ENCODE data around the gene LMAN2.

LMAN2 gene

GRCh38 chr5:177374211-177374610, 22.7 kb upstream of the LMAN2 start:
- Histone ChIP-seq H3K79me2 (ENCODE audit: insufficient read depth, low read length) (no peaks in the 10 kb centered on the region), H3K9ac (ENCODE audit: low read depth, low read length, poor library complexity, severe bottlenecking) (no peak overlapping the region), H3K4me3 (ENCODE audit: low read length, poor library complexity, severe bottlenecking) (no peak overlapping the region), H3K9me3 (ENCODE audit: insufficient read depth, low read depth, low read length) (no peaks in the 10 kb centered on the region), H3F3A (ENCODE audit: low read depth) (no peaks in the 10 kb centered on the region), H3K4me2 (ENCODE audit: low read depth, low read length, poor library complexity, severe bottlenecking) (no peak overlapping the region), H3K4me1 (ENCODE audit: insufficient read depth, low read length, poor library complexity, severe bottlenecking) (peaks cover 20% of the 10 kb centered on the region), H3K36me3 (ENCODE audit: insufficient read depth, low read length) (no peaks in the 10 kb centered on the region), H2AFZ (ENCODE audit: low read length) (no peak overlapping the region), H3K27me3 (ENCODE audit: insufficient read depth, low read length, poor library complexity, severe bottlenecking) (no peaks in the 10 kb centered on the region), H3K9me2 (replicated peaks; ENCODE audit: low read depth, low read length) (no peaks in the 10 kb centered on the region), H4K20me1 (ENCODE audit: insufficient read depth, low read length, poor library complexity, severe bottlenecking) (no peaks in the 10 kb centered on the region)
- TF ChIP-seq EZH2phosphoT487 (IDR thresholded peaks at IDR 0.05; ENCODE audit: borderline replicate concordance): no peak
- TF ChIP-seq CTCF (conservative IDR thresholded peaks at IDR 0.05; ENCODE audit: low read length): no peak

DNA sequence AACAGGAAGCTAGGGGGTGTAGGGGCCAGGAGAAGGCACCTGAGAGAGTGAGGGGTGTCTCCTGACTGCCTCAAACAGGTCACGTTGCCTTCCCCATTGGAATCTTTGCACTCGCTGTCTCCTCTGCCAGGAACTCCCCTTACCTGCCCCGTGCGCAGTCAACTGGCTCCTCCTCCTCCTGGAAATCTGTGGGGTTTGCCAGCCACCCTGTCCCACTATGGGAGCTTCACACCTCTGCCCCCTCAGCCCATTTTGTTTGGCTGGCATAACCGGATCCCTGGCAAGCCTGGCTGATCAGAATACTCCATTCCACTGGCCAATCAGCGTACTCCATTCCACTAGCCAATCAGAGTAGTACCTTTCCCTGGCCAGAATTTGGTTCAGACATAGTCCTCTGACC, 22.3 kb upstream of the LMAN2 start:
- Histone ChIP-seq H2AFZ (ENCODE audit: low read length) (no peak overlapping the region), H3K9me2 (replicated peaks; ENCODE audit: low read depth, low read length) (no peaks in the 10 kb centered on the region), H4K20me1 (ENCODE audit: insufficient read depth, low read length, poor library complexity, severe bottlenecking) (no peaks in the 10 kb centered on the region), H3K79me2 (ENCODE audit: insufficient read depth, low read length) (no peaks in the 10 kb centered on the region), H3K27me3 (ENCODE audit: insufficient read depth, low read length, poor library complexity, severe bottlenecking) (no peaks in the 10 kb centered on the region), H3K4me2 (ENCODE audit: low read depth, low read length, poor library complexity, severe bottlenecking) (no peak overlapping the region), H3K9me3 (ENCODE audit: insufficient read depth, low read depth, low read length) (no peaks in the 10 kb centered on the region), H3K9ac (ENCODE audit: low read depth, low read length, poor library complexity, severe bottlenecking) (no peak overlapping the region), H3K4me1 (ENCODE audit: insufficient read depth, low read length, poor library complexity, severe bottlenecking) (peaks cover 22% of the 10 kb centered on the region), H3K36me3 (ENCODE audit: insufficient read depth, low read length) (0 out of 2 replicates have a peak, but pooled peaks cover under 1% of the 10 kb centered on the region), H3K4me3 (ENCODE audit: low read length, poor library complexity, severe bottlenecking) (no peak overlapping the region), H3F3A (ENCODE audit: low read depth) (no peaks in the 10 kb centered on the region)
- TF ChIP-seq EZH2phosphoT487 (IDR thresholded peaks at IDR 0.05; ENCODE audit: borderline replicate concordance) (no peak), CTCF (conservative IDR thresholded peaks at IDR 0.05; ENCODE audit: low read length) (no peak)

DNA sequence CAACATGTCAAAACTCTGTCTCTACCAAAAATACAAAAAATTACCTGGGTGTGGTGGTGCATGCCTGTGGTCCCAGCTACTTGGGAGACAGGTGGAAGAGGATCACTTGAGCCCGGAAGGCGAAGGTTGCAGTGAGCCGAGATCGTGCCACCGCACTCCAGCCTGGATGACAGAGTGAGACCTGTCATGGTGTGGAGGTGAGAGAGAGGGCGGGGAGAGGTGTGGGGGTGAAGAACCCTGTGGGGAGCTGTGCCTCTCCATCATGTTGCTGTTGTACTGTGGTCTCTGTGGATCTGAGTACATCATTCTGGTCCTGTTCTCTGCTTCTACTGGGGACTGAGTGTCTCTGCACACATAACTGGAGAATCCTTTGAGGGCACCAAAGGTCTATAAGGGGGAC, 21.4 kb upstream of the LMAN2 start:
- Histone ChIP-seq H3K9ac (ENCODE audit: low read depth, low read length, poor library complexity, severe bottlenecking) (no peak overlapping the region), H3K4me1 (ENCODE audit: insufficient read depth, low read length, poor library complexity, severe bottlenecking) (peaks cover 22% of the 10 kb centered on the region), H3K36me3 (ENCODE audit: insufficient read depth, low read length) (0 out of 2 replicates have a peak, but pooled peaks cover 4% of the 10 kb centered on the region), H2AFZ (ENCODE audit: low read length) (no peak overlapping the region), H3K4me3 (ENCODE audit: low read length, poor library complexity, severe bottlenecking) (peak overlapping the region; percentile 48), H3K9me3 (ENCODE audit: insufficient read depth, low read depth, low read length) (no peaks in the 10 kb centered on the region), H3F3A (ENCODE audit: low read depth) (no peaks in the 10 kb centered on the region), H3K9me2 (replicated peaks; ENCODE audit: low read depth, low read length) (no peaks in the 10 kb centered on the region), H3K27me3 (ENCODE audit: insufficient read depth, low read length, poor library complexity, severe bottlenecking) (no peaks in the 10 kb centered on the region), H3K79me2 (ENCODE audit: insufficient read depth, low read length) (no peaks in the 10 kb centered on the region), H4K20me1 (ENCODE audit: insufficient read depth, low read length, poor library complexity, severe bottlenecking) (no peaks in the 10 kb centered on the region), H3K4me2 (ENCODE audit: low read depth, low read length, poor library complexity, severe bottlenecking) (peak overlapping the region; percentile 60)
- no peak for TF ChIP-seq CTCF (conservative IDR thresholded peaks at IDR 0.05; ENCODE audit: low read length)
- no peak for TF ChIP-seq EZH2phosphoT487 (IDR thresholded peaks at IDR 0.05; ENCODE audit: borderline replicate concordance)
